Endothelial cell of umbilical vein (primary cell): ENCODE data around the gene PPP1R13B. TPM values are rescaled to one million over a fixed set of nuclear protein-coding genes. Genes with fewer than 3 reads are reported as not detected.

Experiments used
- BruUV-seq: library from RNA; stranded (reverse); fragments of 400-500 nt; replicated peaks from 2 replicates; lab custom pipeline; 2021; lab: Mats Ljungman, UMichigan
- CTCF ChIA-PET: fragments of 300-600, 350-600 bp; sonication (Branson Sonifier 250); formaldehyde crosslinking; loops from one replicate; lab custom pipeline; 2021; ENCODE audit warnings: antibody characterized with exemption, inconsistent platforms; lab: Charles Lee
- POLR2A ChIA-PET: fragments of 300-600, 350-600 bp; sonication (Branson Sonifier 250); formaldehyde crosslinking; loops from one replicate; lab custom pipeline; 2021; ENCODE audit warnings: antibody characterized with exemption, inconsistent platforms; lab: Charles Lee
- DNase-seq: peaks from one replicate; pipeline ENCODE4 v3.0.0-alpha.2; 2011; ENCODE audit warnings: low read depth, low spot score
- FAIRE-seq: peaks from 2 replicates; lab custom pipeline; 2011; peaks lifted over from hg19 to GRCh38; lab: Jason Lieb, UNC
- H2AFZ ChIP-seq: 2 replicates; pipeline ENCODE4 v1.6.0; 2012; ENCODE audit warnings: low read depth, low read length, control low read depth, inconsistent platforms
- H3K27ac ChIP-seq: 2 replicates; pipeline ENCODE4 v1.5.1; 2011; ENCODE audit warnings: low read depth, mild to moderate bottlenecking, control low read depth, low read length, moderate library complexity; ENCODE audit not compliant: insufficient read depth
- H3K27me3 ChIP-seq, 2 experiments: 2 replicates each; pipeline versions ENCODE4 v1.6.0 to v1.6.1; 2011; ENCODE audit warnings: low read length in 2 of 2, mixed read lengths in 1 of 2; ENCODE audit not compliant: control insufficient read depth in 2 of 2, insufficient read depth in 2 of 2
- H3K36me3 ChIP-seq, 2 experiments: 2 replicates in 1 of 2; 3 replicates in 1 of 2; pipeline ENCODE4 v1.5.1; 2011; ENCODE audit warnings: low read length in 2 of 2, mild to moderate bottlenecking in 1 of 2, moderate library complexity in 1 of 2; ENCODE audit not compliant: control insufficient read depth in 2 of 2, insufficient read depth in 2 of 2; ENCODE audit errors: extremely low read depth in 1 of 2
- H3K4me1 ChIP-seq: 3 replicates; pipeline ENCODE4 v1.5.1; 2011; ENCODE audit warnings: mild to moderate bottlenecking, low read length; ENCODE audit not compliant: control insufficient read depth, insufficient read depth; ENCODE audit errors: extremely low read depth
- H3K4me2 ChIP-seq: 2 replicates; pipeline ENCODE4 v1.6.1; 2011; ENCODE audit warnings: low read length, control low read depth, mixed read lengths; ENCODE audit not compliant: insufficient read depth
- H3K4me3 ChIP-seq, 3 experiments: fragments of 200-600 bp in 1 of 3; sonication (generic), shearing (Covaris generic) in 1 of 3; replicated peaks in 1 of 3; 2 replicates each; pipeline ENCODE4 v1.5.1; 2011 to 2016; ENCODE audit warnings: control low read depth in 3 of 3, low read length in 3 of 3, mild to moderate bottlenecking in 2 of 3, inconsistent platforms in 1 of 3, low read depth in 1 of 3, moderate library complexity in 1 of 3; ENCODE audit not compliant: insufficient read depth in 1 of 3
- H3K79me2 ChIP-seq: 2 replicates; pipeline ENCODE4 v1.6.0; 2012; ENCODE audit warnings: low read length, inconsistent platforms; ENCODE audit not compliant: control insufficient read depth, insufficient read depth
- H3K9ac ChIP-seq: replicated peaks from 2 replicates; pipeline ENCODE3; 2011; ENCODE audit warnings: low read length, control low read depth; ENCODE audit not compliant: insufficient read depth; ENCODE audit errors: extremely low read depth
- H3K9me1 ChIP-seq: replicated peaks from 3 replicates; pipeline ENCODE4 v1.6.0; 2011; ENCODE audit warnings: mild to moderate bottlenecking, low read length; ENCODE audit not compliant: control insufficient read depth, insufficient read depth; ENCODE audit errors: extremely low read depth
- H3K9me3 ChIP-seq: replicated peaks from 2 replicates; pipeline ENCODE4 v1.5.1; 2012; ENCODE audit warnings: low read length, inconsistent platforms; ENCODE audit not compliant: control insufficient read depth, insufficient read depth
- H4K20me1 ChIP-seq: replicated peaks from 2 replicates; pipeline ENCODE3; 2011; ENCODE audit warnings: mild to moderate bottlenecking, low read length; ENCODE audit not compliant: control insufficient read depth, insufficient read depth; ENCODE audit errors: extremely low read depth
- EZH2 ChIP-seq: IDR thresholded peaks from 2 replicates; pipeline ENCODE4 v1.6.1; 2012; ENCODE audit warnings: borderline replicate concordance, low read depth, mild to moderate bottlenecking, moderate library complexity, low read length, inconsistent platforms; ENCODE audit not compliant: severe bottlenecking
- FOS ChIP-seq: IDR thresholded peaks from 2 replicates; pipeline ENCODE4 v1.6.1; 2011; ENCODE audit warnings: mild to moderate bottlenecking, low read length, moderate library complexity, borderline replicate concordance; ENCODE audit not compliant: insufficient read depth
- GATA2 ChIP-seq: IDR thresholded peaks from 2 replicates; pipeline ENCODE4 v1.7.0; 2011; ENCODE audit warnings: low read depth, mild to moderate bottlenecking, moderate library complexity, mixed read lengths, low read length; ENCODE audit not compliant: insufficient read length, insufficient read depth
- JUN ChIP-seq: IDR thresholded peaks from 2 replicates; pipeline ENCODE4 v1.6.1; 2011; ENCODE audit warnings: borderline replicate concordance, low read depth; ENCODE audit not compliant: insufficient read length, insufficient read depth
- MYC ChIP-seq: IDR thresholded peaks from one replicate; pipeline ENCODE4 v1.6.1; 2011; ENCODE audit warnings: mild to moderate bottlenecking, low read depth, low read length
- POLR2A ChIP-seq: IDR thresholded peaks from 2 replicates; pipeline ENCODE4 v1.6.1; 2012; ENCODE audit warnings: low read depth, mild to moderate bottlenecking, control low read depth, low read length
- POLR2AphosphoS5 ChIP-seq: IDR thresholded peaks from 2 replicates; pipeline ENCODE4 v1.6.1; 2012; ENCODE audit warnings: low read depth, mild to moderate bottlenecking, control low read depth, low read length, moderate library complexity; ENCODE audit not compliant: insufficient read depth
- dilution Hi-C: fragments of 300-500 bp; cut with MboI; formaldehyde crosslinking; loops from one replicate; pipeline ENCODE4 v1.15.0; 2019; ENCODE audit warnings: low sequenced_read_pairs; ENCODE audit not compliant: extremely low pct_ligation_motif_present
- intact Hi-C: fragments of 100-400 bp; cut with micrococcal nuclease; formaldehyde crosslinking; loops from one replicate; pipeline ENCODE4 v1.10.0; 2022
- polyA plus RNA-seq, 4 experiments: library from polyadenylated mRNA; depleted of rRNA in 3 of 4; stranded (reverse) in 3 of 4; unstranded in 1 of 4; fragments of >200 nt; gene quantifications; 2 replicates each; pipeline versions ENCODE4 v1.2.1 to v1.2.3, GENCODE V29; 2011 to 2012; ENCODE audit warnings: missing spikeins in 1 of 4
- total RNA-seq: library from RNA; stranded (reverse); gene quantifications from 2 replicates; pipeline ENCODE4 v1.2.3, GENCODE V29; 2021
- TF ChIP-seq, protein P1 (sequence below): IDR thresholded peaks from 2 replicates; pipeline ENCODE4 v1.6.1; 2011; ENCODE audit not compliant: insufficient read depth, insufficient read length
- TF ChIP-seq, protein P2 (sequence below), 2 donors: IDR thresholded peaks; 1 replicate in 1 of 2; 2 replicates in 1 of 2; pipeline ENCODE4 v1.5.1; 2011; ENCODE audit warnings: low read length in 2 of 2, mild to moderate bottlenecking in 2 of 2, moderate library complexity in 2 of 2, control low read depth in 1 of 2, inconsistent platforms in 1 of 2, low read depth in 1 of 2; ENCODE audit not compliant: insufficient read depth in 1 of 2; ENCODE audit errors: extremely low read depth in 1 of 2

The PPP1R13B gene
- total and polyA plus RNA-seq, 2 donors (not counting 3 experiments of a cell fraction or from before 2014, with no cell fraction given) = 10.0 to 30.0 TPM

DNA sequence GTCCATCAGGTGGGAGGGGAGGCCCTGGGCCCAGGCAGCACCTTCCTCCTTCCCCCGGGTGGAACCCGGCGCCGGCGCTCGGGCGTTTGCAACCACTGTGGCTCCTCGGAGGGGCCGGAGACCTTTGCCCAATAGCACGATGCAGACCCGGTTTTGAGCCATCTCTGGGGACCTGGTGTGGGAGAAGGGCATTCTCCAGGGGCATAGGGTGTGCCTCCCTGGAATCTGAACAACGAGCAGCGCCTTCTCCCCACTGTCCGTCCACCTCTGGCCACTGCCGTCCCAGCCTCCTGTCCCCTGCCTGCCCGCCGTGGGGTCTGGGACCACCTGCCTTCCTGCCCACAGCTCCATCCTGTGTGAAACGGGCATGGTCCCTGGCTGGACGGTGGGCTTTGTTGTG, 119.2 kb downstream of the PPP1R13B start:
- Histone ChIP-seq H3K9ac (no peak overlapping the region), H3K4me3 (no peak overlapping the region), H4K20me1 (no peaks in the 10 kb centered on the region), H3K27ac (no peak overlapping the region), H2AFZ (no peak overlapping the region), H3K79me2 (peaks cover 26% of the 10 kb centered on the region), H3K4me2 (no peak overlapping the region), H3K9me3 (no peaks in the 10 kb centered on the region), H3K27me3 (no peaks in the 10 kb centered on the region), H3K36me3 (peaks cover 0 to 30% of the 10 kb centered on the region in 2 experiments), H3K4me1 (no peaks in the 10 kb centered on the region), H3K9me1 (no peaks in the 10 kb centered on the region)
- dilution Hi-C loops = no loop called here
- ChIA-PET CTCF (no interaction called here), POLR2A (no interaction called here)
- intact Hi-C loops = no loop called here
- FAIRE-seq = no peak
- no TSS peak for BruUV-seq
- TF ChIP-seq, protein P1, sequence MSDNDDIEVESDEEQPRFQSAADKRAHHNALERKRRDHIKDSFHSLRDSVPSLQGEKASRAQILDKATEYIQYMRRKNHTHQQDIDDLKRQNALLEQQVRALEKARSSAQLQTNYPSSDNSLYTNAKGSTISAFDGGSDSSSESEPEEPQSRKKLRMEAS = no peak
- TF ChIP-seq POLR2AphosphoS5 (no peak), EZH2 (no peak), JUN (no peak), GATA2 (no peak), POLR2A (no peak), MYC (no peak), FOS (no peak)
- TF ChIP-seq, protein P2, sequence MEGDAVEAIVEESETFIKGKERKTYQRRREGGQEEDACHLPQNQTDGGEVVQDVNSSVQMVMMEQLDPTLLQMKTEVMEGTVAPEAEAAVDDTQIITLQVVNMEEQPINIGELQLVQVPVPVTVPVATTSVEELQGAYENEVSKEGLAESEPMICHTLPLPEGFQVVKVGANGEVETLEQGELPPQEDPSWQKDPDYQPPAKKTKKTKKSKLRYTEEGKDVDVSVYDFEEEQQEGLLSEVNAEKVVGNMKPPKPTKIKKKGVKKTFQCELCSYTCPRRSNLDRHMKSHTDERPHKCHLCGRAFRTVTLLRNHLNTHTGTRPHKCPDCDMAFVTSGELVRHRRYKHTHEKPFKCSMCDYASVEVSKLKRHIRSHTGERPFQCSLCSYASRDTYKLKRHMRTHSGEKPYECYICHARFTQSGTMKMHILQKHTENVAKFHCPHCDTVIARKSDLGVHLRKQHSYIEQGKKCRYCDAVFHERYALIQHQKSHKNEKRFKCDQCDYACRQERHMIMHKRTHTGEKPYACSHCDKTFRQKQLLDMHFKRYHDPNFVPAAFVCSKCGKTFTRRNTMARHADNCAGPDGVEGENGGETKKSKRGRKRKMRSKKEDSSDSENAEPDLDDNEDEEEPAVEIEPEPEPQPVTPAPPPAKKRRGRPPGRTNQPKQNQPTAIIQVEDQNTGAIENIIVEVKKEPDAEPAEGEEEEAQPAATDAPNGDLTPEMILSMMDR (IDR thresholded peaks at IDR 0.05; ENCODE audit: extremely low read depth in 1 of 2, insufficient read depth in 1 of 2, low read depth in 1 of 2, low read length in 2 of 2) = no peak
- DNase-seq = no peak
